Testis (tissue), 3 donors: ENCODE measurements around the gene RGMA. TPM values are rescaled to one million over a fixed set of nuclear protein-coding genes. Genes with fewer than 3 reads are reported as not detected.
"Not testable (repeated sequence)": the region's sequence is repeated elsewhere in the genome, so short reads cannot be mapped to it uniquely, and the experiment has no call there.

Source experiments
- DNase-seq: peaks from one replicate; pipeline ENCODE4 v3.0.0-alpha.2; 2019
- H3K27ac ChIP-seq, 2 donors: fragments of 200-600 bp; sonication (generic); one replicate each; pipeline ENCODE4 v1.5.1; 2019
- H3K27me3 ChIP-seq: fragments of 200-600 bp; sonication (generic); one replicate; pipeline ENCODE4 v1.5.1; 2019
- H3K36me3 ChIP-seq: fragments of 200-600 bp; sonication (generic); one replicate; pipeline ENCODE4 v1.5.1; 2017; ENCODE audit warnings: low read depth; ENCODE audit errors: missing control alignments
- H3K4me1 ChIP-seq: fragments of 200-600 bp; sonication (generic); one replicate; pipeline ENCODE4 v1.5.1; 2019
- H3K4me3 ChIP-seq, 2 donors: fragments of 200-600 bp; sonication (generic); one replicate each; pipeline ENCODE4 v1.5.1; 2017 to 2019
- H3K9me3 ChIP-seq: fragments of 200-600 bp; sonication (generic); one replicate; pipeline ENCODE4 v1.5.1; 2017
- CTCF ChIP-seq, 3 experiments: fragments of 450-650 bp in 2 of 3; fragments of 200-600 bp in 1 of 3; sonication (generic) in 1 of 3; IDR thresholded peaks; one replicate each; pipeline ENCODE4 v1.5.1; 2016 to 2019; ENCODE audit warnings: antibody characterized with exemption in 3 of 3, mild to moderate bottlenecking in 2 of 3, moderate library complexity in 1 of 3
- POLR2A ChIP-seq: fragments of 450-650 bp; IDR thresholded peaks from one replicate; pipeline ENCODE4 v1.6.1; 2017; ENCODE audit warnings: antibody characterized with exemption, mild to moderate bottlenecking, moderate library complexity
- WGBS, 2 donors: methylation state at CpG; one replicate each; pipeline ENCODE4 v1.1.5; 2018; 5-methylcytosine and 5-hydroxymethylcytosine counted together
- intact Hi-C: fragments of 100-400 bp; cut with DNase I; formaldehyde crosslinking; loops from one replicate; pipeline ENCODE4 v1.15.1; 2023; ENCODE audit warnings: low total_unique reads
- polyA plus RNA-seq: library from polyadenylated mRNA; stranded (reverse); fragments of 350-450 nt; fragmentation: Illumina TruSeq; extraction: RNeasy Lipid Tissue Mini Kit (QIAGEN cat#74804); gene quantifications from one replicate; pipeline ENCODE4 v1.2.3, GENCODE V29; 2014; ENCODE audit warnings: low read depth, low replicate concordance; ENCODE audit not compliant: insufficient read depth
- total RNA-seq, 2 donors: library from RNA; depleted of rRNA; stranded (reverse); fragments of >200 nt; gene quantifications; one replicate each; pipeline ENCODE4 v1.2.3, GENCODE V29; 2016

Gene RGMA
- total and polyA plus RNA-seq, 3 donors from 2014 or later = 53.7 to 120 (median 65.4) TPM

GRCh38 chr15:93063262-93063671, 25.7 kb downstream of the RGMA start:
- TF ChIP-seq CTCF (IDR thresholded peaks at IDR 0.05) = no peak
- TF ChIP-seq POLR2A = no peak
- Histone ChIP-seq H3K27me3 (no peaks in the 10 kb centered on the region), H3K27ac (no peak overlapping the region), H3K4me1 (peaks cover 60% of the 10 kb centered on the region), H3K4me3 (no peak overlapping the region), H3K36me3 (no peaks in the 10 kb centered on the region), H3K9me3 (no peaks in the 10 kb centered on the region)
- WGBS, 2 donors = 52 to 80% methylated on average over 3 to 8 of the region's 8 CpGs
- no peak for DNase-seq
- intact Hi-C loops = no loop called here

DNA sequence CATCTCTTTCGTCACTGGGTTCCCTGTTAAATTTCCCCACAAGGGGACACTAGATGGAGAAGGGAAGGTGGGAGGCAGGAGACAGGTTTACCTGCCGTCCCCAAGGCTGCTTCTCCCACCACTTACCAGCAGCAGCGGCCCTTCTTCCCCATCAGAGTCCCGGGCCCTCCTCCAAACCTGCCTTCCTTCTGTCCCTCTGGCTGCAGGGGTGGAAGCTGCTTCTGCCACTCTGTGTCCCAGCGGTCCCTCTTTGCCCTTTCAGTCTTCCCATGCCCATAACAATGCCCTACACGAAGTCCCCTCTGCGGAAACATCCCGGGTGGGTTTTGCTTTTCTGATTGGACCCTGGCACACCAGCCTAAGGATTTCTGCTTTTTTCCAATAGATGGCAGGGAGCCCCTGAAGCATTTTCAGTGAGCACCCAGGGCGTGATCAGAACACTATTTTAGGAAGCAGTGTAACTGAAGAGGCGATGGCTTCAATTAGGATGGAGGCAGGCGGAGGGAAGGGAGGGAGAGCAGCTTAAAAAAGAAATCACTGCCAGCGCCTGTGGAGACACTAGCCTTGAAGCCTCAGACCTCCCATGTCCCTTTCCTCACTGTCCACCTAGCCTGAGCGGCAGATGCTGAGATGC, 26.3 kb downstream of the RGMA start:
- H3K4me1 ChIP-seq = peaks cover 58% of the 10 kb centered on the region
- H3K27ac ChIP-seq, H3K4me3 ChIP-seq, H3K36me3 ChIP-seq, H3K27me3 ChIP-seq, DNase-seq, H3K9me3 ChIP-seq, intact Hi-C loops: not testable (repeated sequence)
- 64 to 67% methylated on average over 9 to 13 of the region's 13 CpGs for WGBS, 2 donors

GRCh38 chr15:93060336-93061248, 28.4 kb downstream of the RGMA start:
- Histone ChIP-seq H3K27me3 (no peaks in the 10 kb centered on the region), H3K27ac (no peak overlapping the region), H3K9me3 (no peaks in the 10 kb centered on the region), H3K4me3 (no peak overlapping the region), H3K4me1 (peaks cover 53% of the 10 kb centered on the region), H3K36me3 (no peaks in the 10 kb centered on the region)
- no peak for DNase-seq
- 74 to 79% methylated on average over 17 to 19 of the region's 19 CpGs for WGBS, 2 donors
- TF ChIP-seq CTCF (IDR thresholded peaks at IDR 0.05) (no peak), POLR2A (no peak)
- intact Hi-C loops = no loop called here

GRCh38 chr15:93059442-93059841, 29.6 kb downstream of the RGMA start:
- H3K27me3 ChIP-seq = no peaks in the 10 kb centered on the region
- peaks cover 51% of the 10 kb centered on the region for H3K4me1 ChIP-seq
- TF ChIP-seq POLR2A (no peak), CTCF (IDR thresholded peaks at IDR 0.05) (no peak)
- H3K9me3 ChIP-seq = no peaks in the 10 kb centered on the region
- H3K27ac ChIP-seq = no peak overlapping the region
- intact Hi-C loops = no loop called here
- 47 to 49% methylated on average over 8 of the region's 8 CpGs for WGBS, 2 donors
- no peaks in the 10 kb centered on the region for H3K36me3 ChIP-seq
- no peak for DNase-seq
- H3K4me3 ChIP-seq = no peak overlapping the region

DNA sequence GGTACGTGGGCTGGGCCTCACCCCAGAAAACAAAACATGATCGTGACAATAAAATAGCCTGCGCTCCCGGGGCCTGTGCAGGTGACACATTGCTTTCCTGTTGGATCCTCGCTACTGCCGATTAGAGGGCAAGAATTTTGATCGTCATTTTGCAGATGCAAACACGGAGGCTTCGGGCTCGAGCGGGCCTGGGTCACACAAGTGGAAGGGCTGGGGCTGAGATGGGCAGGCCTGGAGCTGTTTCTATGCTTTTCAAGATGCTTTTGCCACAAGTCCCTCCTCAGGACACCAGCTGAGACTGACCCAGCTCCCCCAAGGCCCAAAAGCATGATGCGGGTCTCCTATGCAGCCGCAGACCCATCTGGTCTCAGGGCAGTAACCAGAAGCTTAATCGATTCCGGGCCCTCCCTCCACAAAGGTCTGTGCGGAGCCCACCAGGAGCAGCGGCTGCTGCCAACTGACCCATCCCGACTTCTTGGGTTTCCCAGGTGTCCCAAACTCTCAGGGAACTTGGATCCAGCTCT, 30.0 kb downstream of the RGMA start:
- no peak for TF ChIP-seq POLR2A
- TF ChIP-seq CTCF (IDR thresholded peaks at IDR 0.05) = no peak
- H3K9me3 ChIP-seq = no peaks in the 10 kb centered on the region
- DNase-seq = no peak
- no peak overlapping the region for H3K4me3 ChIP-seq
- 69 to 71% methylated on average over 11 to 18 of the region's 18 CpGs for WGBS, 2 donors
- H3K36me3 ChIP-seq = no peaks in the 10 kb centered on the region
- H3K27ac ChIP-seq = no peak overlapping the region
- H3K27me3 ChIP-seq = no peaks in the 10 kb centered on the region
- peaks cover 48% of the 10 kb centered on the region for H3K4me1 ChIP-seq
- intact Hi-C loops = no loop called here
